Measurements from ENCODE around the gene CDH23.

The CDH23 gene

GRCh38 chr10:71761541-71762113, 364.9 kb downstream of the CDH23 start:
- in situ Hi-C loops (cut with MboI; ENCODE audit: low sequenced_read_pairs): no loop called here

DNA sequence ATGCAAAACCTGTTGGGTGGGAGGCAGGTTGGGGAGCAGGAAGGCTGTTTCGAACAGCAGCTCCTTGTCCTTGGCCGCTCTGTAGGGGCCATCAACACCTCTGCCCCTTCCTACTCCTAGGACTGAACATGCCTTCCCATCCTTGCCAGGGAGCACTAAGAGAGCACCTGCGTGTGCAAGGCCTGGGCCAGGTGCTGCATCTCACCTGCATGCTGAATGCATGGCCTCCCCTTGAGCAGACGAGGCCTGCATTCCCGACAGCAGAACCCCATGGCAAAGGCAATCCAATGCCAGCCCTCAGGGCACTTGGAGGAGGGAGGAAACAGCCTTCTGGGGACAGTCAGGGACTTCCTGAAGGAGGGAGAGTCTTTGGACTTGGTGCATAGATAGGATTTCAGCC, 365.6 kb downstream of the CDH23 start:
- in situ Hi-C loops (cut with MboI; ENCODE audit: low sequenced_read_pairs): no loop called here

- in situ Hi-C loops (cut with MboI; ENCODE audit: low sequenced_read_pairs): no loop called here
Measured at GRCh38 chr10:71763352-71764127, 366.8 kb downstream of the CDH23 start.

GRCh38 chr10:71765176-71765904, 368.6 kb downstream of the CDH23 start:
- in situ Hi-C loops (cut with MboI; ENCODE audit: low sequenced_read_pairs): no loop called here

DNA sequence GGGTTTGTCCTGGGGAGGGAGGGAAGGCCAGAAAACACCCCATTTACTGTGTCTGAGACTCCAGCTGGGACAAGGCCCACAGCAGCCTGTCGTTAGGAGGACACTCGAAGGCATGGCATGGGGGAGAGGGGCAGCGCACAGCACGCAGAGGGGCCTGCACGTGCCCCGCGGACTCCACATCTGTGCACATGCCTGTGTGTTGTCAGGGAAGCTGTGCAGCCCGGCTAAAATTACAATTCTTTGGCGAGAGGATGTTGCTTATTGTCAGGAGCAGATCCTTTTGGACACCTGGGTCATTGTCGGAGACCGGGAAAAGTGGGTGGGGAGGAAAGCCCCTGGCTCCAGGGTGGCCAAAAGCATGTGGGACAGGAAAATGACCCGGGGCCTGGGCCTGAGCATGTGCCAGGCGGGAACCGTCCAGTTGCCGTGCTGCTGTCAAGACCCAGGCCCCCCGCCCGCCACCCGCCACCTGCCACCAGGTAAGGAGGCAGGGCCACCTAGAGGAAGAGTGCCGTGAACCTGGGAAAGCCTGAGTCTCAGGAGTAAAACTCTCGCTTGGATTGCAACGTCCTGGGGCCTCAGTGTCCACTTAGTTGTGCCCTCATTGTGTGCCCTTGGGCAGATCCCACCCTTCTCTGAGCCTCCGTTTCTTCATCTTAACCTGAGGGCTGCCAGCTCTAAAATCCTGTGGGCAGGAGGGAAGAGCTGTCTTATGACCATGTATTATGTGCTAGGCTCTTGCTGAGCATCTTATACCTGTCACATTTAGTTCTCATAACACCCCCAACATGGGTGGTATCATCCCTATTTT, 369.4 kb downstream of the CDH23 start:
- in situ Hi-C loops (cut with MboI; ENCODE audit: low sequenced_read_pairs): no loop called here

DNA sequence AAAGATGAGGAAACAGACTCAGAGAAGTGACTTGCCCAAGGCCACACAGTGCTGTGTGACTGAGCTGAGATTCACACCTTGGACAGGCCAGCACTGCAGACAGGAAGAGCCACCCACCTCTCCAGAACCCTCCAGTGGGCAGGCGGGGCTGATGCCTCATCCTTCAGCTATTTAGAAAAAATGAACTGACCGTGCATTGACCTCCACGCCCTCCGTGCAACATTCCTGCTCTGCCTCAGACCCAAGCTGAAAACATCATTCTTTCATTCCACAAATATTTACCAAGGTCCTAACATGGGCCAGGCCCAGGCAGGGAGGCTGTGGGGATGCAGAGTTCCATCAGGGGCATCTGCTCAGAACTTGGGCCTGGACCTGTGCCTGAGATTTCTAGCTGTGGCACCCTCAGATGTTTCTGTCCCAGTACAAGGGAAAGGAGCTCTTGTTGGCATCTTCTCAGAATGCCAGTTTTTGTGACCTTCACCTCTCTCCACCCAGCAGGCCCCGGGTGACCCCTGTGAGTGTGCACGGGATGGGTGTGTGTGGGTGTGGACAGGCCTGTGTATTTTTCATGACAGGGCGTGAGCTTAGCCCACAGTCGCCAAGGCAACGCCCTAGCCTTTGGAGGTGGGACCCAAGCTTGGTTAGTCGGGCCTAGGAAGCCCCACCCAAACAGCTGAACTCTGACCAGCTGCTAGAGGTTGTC, 370.1 kb downstream of the CDH23 start:
- in situ Hi-C loops (cut with MboI; ENCODE audit: low sequenced_read_pairs): no loop called here

GRCh38 chr10:71767420-71768035, 370.8 kb downstream of the CDH23 start:
- in situ Hi-C loops (cut with MboI; ENCODE audit: low sequenced_read_pairs): no loop called here

DNA sequence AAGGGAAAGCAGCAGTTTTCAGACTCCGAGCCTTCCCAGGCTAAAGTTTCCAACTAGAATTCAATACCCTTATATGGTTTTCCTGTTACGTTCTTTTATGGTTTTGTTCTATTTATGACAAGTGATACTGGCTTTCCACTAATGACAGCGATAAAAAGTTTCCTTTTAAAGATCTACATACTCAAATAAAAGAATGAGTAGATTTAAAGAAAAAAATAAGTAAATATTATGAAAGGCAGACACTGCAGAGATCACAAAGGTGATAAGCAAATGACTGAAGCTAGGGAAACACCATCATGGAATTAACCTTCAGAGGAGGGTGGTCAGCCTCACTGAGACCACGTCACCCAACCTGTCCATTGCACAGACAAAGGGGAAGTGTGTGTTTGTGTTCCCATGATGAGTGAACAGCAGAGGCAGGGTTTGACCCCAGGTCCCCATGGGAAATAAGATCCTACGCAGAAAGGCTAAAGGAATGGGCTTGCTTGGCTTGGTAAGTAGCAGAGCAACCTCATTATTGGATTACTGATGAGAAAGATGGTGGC, 372.6 kb downstream of the CDH23 start:
- in situ Hi-C loops (cut with MboI; ENCODE audit: low sequenced_read_pairs): no loop called here

GRCh38 chr10:71770255-71770654, 373.5 kb downstream of the CDH23 start:
- in situ Hi-C loops (cut with MboI; ENCODE audit: low sequenced_read_pairs): no loop called here

GRCh38 chr10:71770789-71771188, 374.1 kb downstream of the CDH23 start:
- in situ Hi-C loops (cut with MboI; ENCODE audit: low sequenced_read_pairs): no loop called here

GRCh38 chr10:71771204-71771603, 374.5 kb downstream of the CDH23 start:
- in situ Hi-C loops (cut with MboI; ENCODE audit: low sequenced_read_pairs): no loop called here

- in situ Hi-C loops (cut with MboI; ENCODE audit: low sequenced_read_pairs): no loop called here
Measured at GRCh38 chr10:71771821-71772617, 375.3 kb downstream of the CDH23 start.

GRCh38 chr10:71772832-71773220, 376.1 kb downstream of the CDH23 start:
- in situ Hi-C loops (cut with MboI; ENCODE audit: low sequenced_read_pairs): no loop called here

- in situ Hi-C loops (cut with MboI; ENCODE audit: low sequenced_read_pairs): no loop called here
Measured at GRCh38 chr10:71773221-71773971, 376.7 kb downstream of the CDH23 start, which contains the start of gene VSIR. TSS of gene VSIR (minus strand) at chr10:71773520. CDS start at chr10:71773439, 81 bp downstream.

DNA sequence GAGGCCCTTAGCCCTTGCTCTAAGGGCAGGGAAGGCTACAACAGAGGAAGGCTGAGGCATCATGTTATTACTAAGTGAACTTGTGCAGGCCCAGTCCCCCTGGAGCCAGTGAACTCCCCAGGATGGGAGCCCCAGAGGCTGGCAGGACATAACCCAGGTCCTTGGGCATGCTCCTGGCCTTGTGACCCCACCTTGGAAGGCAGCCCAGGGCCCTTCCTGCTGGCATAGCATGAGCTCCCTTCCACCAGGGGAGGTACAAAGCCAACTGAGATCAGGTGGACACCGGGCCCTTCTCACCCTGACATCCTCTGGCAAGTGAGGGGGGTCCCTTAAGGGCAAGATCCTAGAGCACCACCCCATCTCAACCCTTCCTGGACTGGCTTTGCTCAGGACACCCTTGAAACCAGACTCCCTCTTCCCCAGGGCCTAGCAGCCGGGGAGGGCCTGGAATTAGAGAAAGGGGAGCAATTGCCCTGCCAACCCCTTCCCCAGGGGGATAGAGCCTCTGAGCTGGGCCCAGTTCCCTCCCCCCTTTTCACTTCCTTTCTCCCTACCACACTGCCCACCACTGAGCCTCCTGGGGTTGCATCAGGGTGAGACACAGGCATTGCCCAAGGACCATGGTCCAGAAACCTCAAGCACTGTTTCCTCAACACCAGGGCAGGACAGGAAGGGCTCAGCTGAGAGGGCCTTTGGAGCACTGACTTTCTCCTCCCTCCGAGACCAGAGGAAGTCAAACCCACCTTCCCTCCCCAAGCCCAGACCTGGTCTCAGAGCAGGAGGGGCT, 378.4 kb downstream of the CDH23 start:
- in situ Hi-C loops (cut with MboI; ENCODE audit: low sequenced_read_pairs): no loop called here

DNA sequence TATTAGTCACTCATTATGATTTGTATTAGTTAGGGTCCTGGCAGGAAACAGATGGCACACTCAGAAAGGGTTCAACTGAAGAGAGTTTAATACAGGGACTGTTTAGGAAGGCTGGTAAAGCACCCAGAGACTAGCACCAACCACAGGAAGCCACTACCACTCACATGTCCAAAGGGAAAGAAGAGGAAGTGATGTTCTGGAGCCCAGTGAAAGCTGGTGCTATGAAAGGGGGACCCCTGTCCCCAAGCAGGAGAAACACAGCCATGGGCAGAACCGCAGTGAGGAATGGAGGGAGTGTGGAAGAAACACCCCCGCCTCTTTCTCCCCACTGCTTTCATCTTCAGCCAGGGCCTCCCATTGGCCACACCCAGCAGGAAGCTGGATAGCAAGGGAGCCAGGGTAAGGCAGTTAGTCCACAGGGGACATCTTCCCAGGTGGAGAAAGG, 379.8 kb downstream of the CDH23 start:
- in situ Hi-C loops (cut with MboI; ENCODE audit: low sequenced_read_pairs): no loop called here

DNA sequence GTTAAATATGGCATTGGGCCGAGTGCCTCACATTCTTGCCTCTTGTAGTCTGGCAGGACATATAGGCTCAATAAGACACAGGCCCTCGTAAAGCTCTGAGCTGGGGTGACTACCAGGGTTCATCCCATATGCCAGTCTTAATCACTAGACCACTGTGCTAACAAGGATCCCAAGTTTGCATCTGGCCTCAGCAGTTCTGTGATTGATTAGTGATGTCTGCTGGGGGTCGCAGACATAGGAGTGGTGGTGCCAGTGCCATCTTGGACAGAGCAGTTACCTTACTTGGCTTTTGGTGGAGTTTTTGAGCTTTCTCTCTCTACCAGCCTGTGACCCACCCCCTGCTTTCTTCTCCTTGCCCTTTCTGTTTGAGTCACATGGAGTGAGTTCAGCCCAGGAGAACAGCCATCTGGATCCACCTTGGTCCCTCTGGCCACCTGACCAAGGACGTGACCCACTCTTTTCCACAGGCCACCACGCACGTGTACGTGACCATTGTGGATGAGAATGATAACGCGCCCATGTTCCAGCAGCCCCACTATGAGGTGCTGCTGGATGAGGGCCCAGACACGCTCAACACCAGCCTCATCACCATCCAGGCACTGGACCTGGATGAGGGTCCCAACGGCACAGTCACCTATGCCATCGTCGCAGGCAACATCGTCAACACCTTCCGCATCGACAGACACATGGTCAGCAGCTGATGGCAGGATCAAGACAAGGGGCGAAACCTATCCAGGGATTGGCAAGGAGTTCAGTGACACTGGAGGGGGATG, 380.7 kb downstream of the CDH23 start:
- in situ Hi-C loops (cut with MboI; ENCODE audit: low sequenced_read_pairs): no loop called here
